ENCODE results near the gene IRF4. TPM values are rescaled to one million over a fixed set of nuclear protein-coding genes. Genes with fewer than 3 reads are reported as not detected.
"Not testable (repeated sequence)": the region's sequence is repeated elsewhere in the genome, so short reads cannot be mapped to it uniquely, and the experiment has no call there.

The IRF4 gene
- total RNA-seq, 4 donors from 2014 or later = 6.6 to 21.2 (median 8.8) TPM

- TF ChIP-seq POLR2A (IDR thresholded peaks at IDR 0.05) (no peak), CTCF (IDR thresholded peaks at IDR 0.05) (no peak)
- 72 to 73% methylated on average over 19 of the region's 19 CpGs for WGBS, 2 donors
- H3K4me3 ChIP-seq (ENCODE audit: low read depth, poor library complexity, severe bottlenecking) = no peak overlapping the region
- DNase-seq (ENCODE audit: low spot score in 2 of 2) = no peak
- intact Hi-C loops (cut with DNase I; ENCODE audit: low total_unique reads) = no loop called here
Measured at GRCh38 chr6:366389-367297, 24.9 kb upstream of the IRF4 start.

- DNase-seq (ENCODE audit: low spot score in 2 of 2) = no peak
- intact Hi-C loops (cut with DNase I; ENCODE audit: low total_unique reads) = no loop called here
- 81 to 88% methylated on average over 8 of the region's 8 CpGs for WGBS, 2 donors
- TF ChIP-seq CTCF (IDR thresholded peaks at IDR 0.05) = no peak
- TF ChIP-seq POLR2A (IDR thresholded peaks at IDR 0.05) = no peak
- H3K4me3 ChIP-seq (ENCODE audit: low read depth, poor library complexity, severe bottlenecking) = no peak overlapping the region
Measured at GRCh38 chr6:367298-367794, 24.2 kb upstream of the IRF4 start.

- H3K4me3 ChIP-seq (ENCODE audit: low read depth, poor library complexity, severe bottlenecking) = no peak overlapping the region
- 75 to 76% methylated on average over 17 of the region's 17 CpGs for WGBS, 2 donors
- DNase-seq (ENCODE audit: low spot score in 2 of 2) = no peak
- TF ChIP-seq POLR2A (IDR thresholded peaks at IDR 0.05) (no peak), CTCF (IDR thresholded peaks at IDR 0.05) (no peak)
- intact Hi-C loops (cut with DNase I; ENCODE audit: low total_unique reads) = no loop called here
Measured at GRCh38 chr6:367891-368630, 23.5 kb upstream of the IRF4 start.

- no peak overlapping the region for H3K4me3 ChIP-seq (ENCODE audit: low read depth, poor library complexity, severe bottlenecking)
- DNase-seq (ENCODE audit: low spot score in 2 of 2) = no peak
- no peak for TF ChIP-seq CTCF (IDR thresholded peaks at IDR 0.05)
- TF ChIP-seq POLR2A (IDR thresholded peaks at IDR 0.05) = no peak
- intact Hi-C loops (cut with DNase I; ENCODE audit: low total_unique reads) = no loop called here
- 81 to 84% methylated on average over 13 of the region's 13 CpGs for WGBS, 2 donors
Measured at GRCh38 chr6:369559-370431, 21.8 kb upstream of the IRF4 start.

GRCh38 chr6:370555-370954 is 21.0 kb upstream of the IRF4 start:
- 75 to 80% methylated on average over 6 of the region's 6 CpGs for WGBS, 2 donors
- TF ChIP-seq POLR2A (IDR thresholded peaks at IDR 0.05) (no peak), CTCF (IDR thresholded peaks at IDR 0.05) (no peak)
- no peak overlapping the region for H3K4me3 ChIP-seq (ENCODE audit: low read depth, poor library complexity, severe bottlenecking)
- no peak for DNase-seq (ENCODE audit: low spot score in 2 of 2)
- intact Hi-C loops (cut with DNase I; ENCODE audit: low total_unique reads) = no loop called here

- H3K4me3 ChIP-seq (ENCODE audit: low read depth, poor library complexity, severe bottlenecking); DNase-seq (ENCODE audit: low spot score in 2 of 2); intact Hi-C loops (cut with DNase I; ENCODE audit: low total_unique reads): not testable (repeated sequence)
- WGBS, 2 donors = 82 to 90% methylated on average over 2 of the region's 2 CpGs
Measured at GRCh38 chr6:371851-372250, 19.7 kb upstream of the IRF4 start.
